A549 treated with AZD9567 at 1 μM for 4 hours (cell line): ENCODE data around the gene CDX1. TPM values are rescaled to one million over a fixed set of nuclear protein-coding genes. Genes with fewer than 3 reads are reported as not detected.

Experiments
- total RNA-seq: library from RNA; stranded (reverse); fragments of 200-300 nt; extraction: Qiagen RNA extraction; gene quantifications from 5 replicates; pipeline ENCODE4 v1.2.3, GENCODE V29; 2022; ENCODE audit not compliant: insufficient read depth

Gene CDX1
- total RNA-seq, result not detected in 5 replicates

GRCh38 chr5:150166650-150167511, at the start of gene CDX1:
Gene CDX1, plus strand, starts transcription at chr5:150166778. Its CDS starts 99 bp downstream, at chr5:150166877.

GRCh38 chr5:150155258-150156026, 11.1 kb upstream of the CDX1 start, which contains the start of gene PDGFRB:
Gene PDGFRB, minus strand, starts transcription at chr5:150155845. Its CDS starts 18,798 bp downstream, at chr5:150137047.

GRCh38 chr5:150189728-150190502, 23.3 kb downstream of the CDX1 start, which contains the start of gene SLC6A7:
Gene SLC6A7, plus strand, starts transcription at chr5:150190062. Its CDS starts 266 bp downstream, at chr5:150190328.

Other genes with a start within 250 kb of the CDX1 start
- gene PDE6A, start 222.0 kb upstream of the CDX1 start, total RNA-seq, result 0.15 to 0.23 TPM (median 0.19 TPM) in 4 of 5 replicates, not detected in the other
- 33.5 to 48.2 TPM (median 47.1 TPM) in 5 replicates for gene SLC26A2, start 206.0 kb upstream of the CDX1 start, total RNA-seq
- gene TIGD6, start 166.1 kb upstream of the CDX1 start, total RNA-seq, result 5.0 to 7.0 TPM (median 5.4 TPM) in 5 replicates
- 29.4 to 33.2 TPM (median 31.9 TPM) in 5 replicates for gene HMGXB3, start 166.0 kb upstream of the CDX1 start, total RNA-seq
- 0.07 to 0.14 TPM (median 0.12 TPM) in 4 of 5 replicates, not detected in the other for gene CSF1R, start 80.2 kb upstream of the CDX1 start, total RNA-seq
- gene PDGFRB, start 10.9 kb upstream of the CDX1 start, total RNA-seq, result 0.14 to 0.47 TPM (median 0.37 TPM) in 4 of 5 replicates, not detected in the other
- 0.02 to 0.06 TPM in 2 of 5 replicates, not detected in the others for gene SLC6A7, start 23.3 kb downstream of the CDX1 start, total RNA-seq
- 0.50 to 2.3 TPM (median 0.83 TPM) in 5 replicates for gene CAMK2A, start 123.0 kb downstream of the CDX1 start, total RNA-seq
- 24.7 to 28.6 TPM (median 26.6 TPM) in 5 replicates for gene ARSI, start 136.1 kb downstream of the CDX1 start, total RNA-seq
- 57.1 to 74.5 TPM (median 69.6 TPM) in 5 replicates for gene TCOF1, start 190.9 kb downstream of the CDX1 start, total RNA-seq
- gene CD74, start 246.1 kb downstream of the CDX1 start, total RNA-seq, result 0.09 to 0.17 TPM (median 0.10 TPM) in 4 of 5 replicates, not detected in the other